ENCODE measurements around the gene PPP1R7.

DNA sequence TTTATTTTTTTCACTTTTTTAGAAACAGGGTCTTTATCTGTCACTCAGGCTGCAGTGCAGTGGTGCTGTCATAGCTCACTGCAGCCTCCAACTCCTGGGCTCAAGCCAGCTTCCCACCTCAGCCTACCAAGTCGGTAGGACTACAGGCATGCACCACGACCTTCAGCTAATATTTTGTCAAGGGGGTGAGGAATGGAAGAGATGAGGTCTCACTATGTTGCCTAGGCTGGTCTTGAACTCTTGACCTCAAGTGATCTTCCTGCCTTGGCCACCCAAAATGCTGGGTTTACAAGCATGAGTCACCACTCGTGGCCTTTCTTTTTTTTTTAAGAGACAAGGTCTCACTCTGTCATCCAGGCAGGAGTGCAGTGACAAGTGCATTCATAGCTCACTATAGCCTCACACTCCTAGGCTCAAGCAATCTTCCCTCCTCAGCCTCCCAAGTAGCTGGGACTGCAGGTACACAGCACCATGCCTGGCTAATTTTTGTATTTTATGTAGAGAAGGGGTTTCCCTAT is 13.4 kb downstream of the PPP1R7 start:
- TF ChIP-seq, protein P1, sequence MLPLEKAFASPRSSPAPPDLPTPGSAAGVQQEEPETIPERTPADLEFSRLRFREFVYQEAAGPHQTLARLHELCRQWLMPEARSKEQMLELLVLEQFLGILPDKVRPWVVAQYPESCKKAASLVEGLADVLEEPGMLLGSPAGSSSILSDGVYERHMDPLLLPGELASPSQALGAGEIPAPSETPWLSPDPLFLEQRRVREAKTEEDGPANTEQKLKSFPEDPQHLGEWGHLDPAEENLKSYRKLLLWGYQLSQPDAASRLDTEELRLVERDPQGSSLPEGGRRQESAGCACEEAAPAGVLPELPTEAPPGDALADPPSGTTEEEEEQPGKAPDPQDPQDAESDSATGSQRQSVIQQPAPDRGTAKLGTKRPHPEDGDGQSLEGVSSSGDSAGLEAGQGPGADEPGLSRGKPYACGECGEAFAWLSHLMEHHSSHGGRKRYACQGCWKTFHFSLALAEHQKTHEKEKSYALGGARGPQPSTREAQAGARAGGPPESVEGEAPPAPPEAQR (CRISPR knock-in tag; IDR thresholded peaks at IDR 0.05): no peak
- TF ChIP-seq, protein P2, sequence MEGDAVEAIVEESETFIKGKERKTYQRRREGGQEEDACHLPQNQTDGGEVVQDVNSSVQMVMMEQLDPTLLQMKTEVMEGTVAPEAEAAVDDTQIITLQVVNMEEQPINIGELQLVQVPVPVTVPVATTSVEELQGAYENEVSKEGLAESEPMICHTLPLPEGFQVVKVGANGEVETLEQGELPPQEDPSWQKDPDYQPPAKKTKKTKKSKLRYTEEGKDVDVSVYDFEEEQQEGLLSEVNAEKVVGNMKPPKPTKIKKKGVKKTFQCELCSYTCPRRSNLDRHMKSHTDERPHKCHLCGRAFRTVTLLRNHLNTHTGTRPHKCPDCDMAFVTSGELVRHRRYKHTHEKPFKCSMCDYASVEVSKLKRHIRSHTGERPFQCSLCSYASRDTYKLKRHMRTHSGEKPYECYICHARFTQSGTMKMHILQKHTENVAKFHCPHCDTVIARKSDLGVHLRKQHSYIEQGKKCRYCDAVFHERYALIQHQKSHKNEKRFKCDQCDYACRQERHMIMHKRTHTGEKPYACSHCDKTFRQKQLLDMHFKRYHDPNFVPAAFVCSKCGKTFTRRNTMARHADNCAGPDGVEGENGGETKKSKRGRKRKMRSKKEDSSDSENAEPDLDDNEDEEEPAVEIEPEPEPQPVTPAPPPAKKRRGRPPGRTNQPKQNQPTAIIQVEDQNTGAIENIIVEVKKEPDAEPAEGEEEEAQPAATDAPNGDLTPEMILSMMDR (IDR thresholded peaks at IDR 0.05): no peak
- TF ChIP-seq, protein P3, sequence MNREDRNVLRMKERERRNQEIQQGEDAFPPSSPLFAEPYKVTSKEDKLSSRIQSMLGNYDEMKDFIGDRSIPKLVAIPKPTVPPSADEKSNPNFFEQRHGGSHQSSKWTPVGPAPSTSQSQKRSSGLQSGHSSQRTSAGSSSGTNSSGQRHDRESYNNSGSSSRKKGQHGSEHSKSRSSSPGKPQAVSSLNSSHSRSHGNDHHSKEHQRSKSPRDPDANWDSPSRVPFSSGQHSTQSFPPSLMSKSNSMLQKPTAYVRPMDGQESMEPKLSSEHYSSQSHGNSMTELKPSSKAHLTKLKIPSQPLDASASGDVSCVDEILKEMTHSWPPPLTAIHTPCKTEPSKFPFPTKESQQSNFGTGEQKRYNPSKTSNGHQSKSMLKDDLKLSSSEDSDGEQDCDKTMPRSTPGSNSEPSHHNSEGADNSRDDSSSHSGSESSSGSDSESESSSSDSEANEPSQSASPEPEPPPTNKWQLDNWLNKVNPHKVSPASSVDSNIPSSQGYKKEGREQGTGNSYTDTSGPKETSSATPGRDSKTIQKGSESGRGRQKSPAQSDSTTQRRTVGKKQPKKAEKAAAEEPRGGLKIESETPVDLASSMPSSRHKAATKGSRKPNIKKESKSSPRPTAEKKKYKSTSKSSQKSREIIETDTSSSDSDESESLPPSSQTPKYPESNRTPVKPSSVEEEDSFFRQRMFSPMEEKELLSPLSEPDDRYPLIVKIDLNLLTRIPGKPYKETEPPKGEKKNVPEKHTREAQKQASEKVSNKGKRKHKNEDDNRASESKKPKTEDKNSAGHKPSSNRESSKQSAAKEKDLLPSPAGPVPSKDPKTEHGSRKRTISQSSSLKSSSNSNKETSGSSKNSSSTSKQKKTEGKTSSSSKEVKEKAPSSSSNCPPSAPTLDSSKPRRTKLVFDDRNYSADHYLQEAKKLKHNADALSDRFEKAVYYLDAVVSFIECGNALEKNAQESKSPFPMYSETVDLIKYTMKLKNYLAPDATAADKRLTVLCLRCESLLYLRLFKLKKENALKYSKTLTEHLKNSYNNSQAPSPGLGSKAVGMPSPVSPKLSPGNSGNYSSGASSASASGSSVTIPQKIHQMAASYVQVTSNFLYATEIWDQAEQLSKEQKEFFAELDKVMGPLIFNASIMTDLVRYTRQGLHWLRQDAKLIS (CRISPR knock-in tag; IDR thresholded peaks at IDR 0.05; ENCODE audit: borderline replicate concordance): no peak
- TF ChIP-seq, protein P4, sequence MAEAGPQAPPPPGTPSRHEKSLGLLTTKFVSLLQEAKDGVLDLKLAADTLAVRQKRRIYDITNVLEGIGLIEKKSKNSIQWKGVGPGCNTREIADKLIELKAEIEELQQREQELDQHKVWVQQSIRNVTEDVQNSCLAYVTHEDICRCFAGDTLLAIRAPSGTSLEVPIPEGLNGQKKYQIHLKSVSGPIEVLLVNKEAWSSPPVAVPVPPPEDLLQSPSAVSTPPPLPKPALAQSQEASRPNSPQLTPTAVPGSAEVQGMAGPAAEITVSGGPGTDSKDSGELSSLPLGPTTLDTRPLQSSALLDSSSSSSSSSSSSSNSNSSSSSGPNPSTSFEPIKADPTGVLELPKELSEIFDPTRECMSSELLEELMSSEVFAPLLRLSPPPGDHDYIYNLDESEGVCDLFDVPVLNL (CRISPR knock-in tag; IDR thresholded peaks at IDR 0.05; ENCODE audit: borderline replicate concordance, low read depth): no peak
- TF ChIP-seq, protein P5, sequence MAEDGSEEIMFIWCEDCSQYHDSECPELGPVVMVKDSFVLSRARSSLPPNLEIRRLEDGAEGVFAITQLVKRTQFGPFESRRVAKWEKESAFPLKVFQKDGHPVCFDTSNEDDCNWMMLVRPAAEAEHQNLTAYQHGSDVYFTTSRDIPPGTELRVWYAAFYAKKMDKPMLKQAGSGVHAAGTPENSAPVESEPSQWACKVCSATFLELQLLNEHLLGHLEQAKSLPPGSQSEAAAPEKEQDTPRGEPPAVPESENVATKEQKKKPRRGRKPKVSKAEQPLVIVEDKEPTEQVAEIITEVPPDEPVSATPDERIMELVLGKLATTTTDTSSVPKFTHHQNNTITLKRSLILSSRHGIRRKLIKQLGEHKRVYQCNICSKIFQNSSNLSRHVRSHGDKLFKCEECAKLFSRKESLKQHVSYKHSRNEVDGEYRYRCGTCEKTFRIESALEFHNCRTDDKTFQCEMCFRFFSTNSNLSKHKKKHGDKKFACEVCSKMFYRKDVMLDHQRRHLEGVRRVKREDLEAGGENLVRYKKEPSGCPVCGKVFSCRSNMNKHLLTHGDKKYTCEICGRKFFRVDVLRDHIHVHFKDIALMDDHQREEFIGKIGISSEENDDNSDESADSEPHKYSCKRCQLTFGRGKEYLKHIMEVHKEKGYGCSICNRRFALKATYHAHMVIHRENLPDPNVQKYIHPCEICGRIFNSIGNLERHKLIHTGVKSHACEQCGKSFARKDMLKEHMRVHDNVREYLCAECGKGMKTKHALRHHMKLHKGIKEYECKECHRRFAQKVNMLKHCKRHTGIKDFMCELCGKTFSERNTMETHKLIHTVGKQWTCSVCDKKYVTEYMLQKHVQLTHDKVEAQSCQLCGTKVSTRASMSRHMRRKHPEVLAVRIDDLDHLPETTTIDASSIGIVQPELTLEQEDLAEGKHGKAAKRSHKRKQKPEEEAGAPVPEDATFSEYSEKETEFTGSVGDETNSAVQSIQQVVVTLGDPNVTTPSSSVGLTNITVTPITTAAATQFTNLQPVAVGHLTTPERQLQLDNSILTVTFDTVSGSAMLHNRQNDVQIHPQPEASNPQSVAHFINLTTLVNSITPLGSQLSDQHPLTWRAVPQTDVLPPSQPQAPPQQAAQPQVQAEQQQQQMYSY (CRISPR knock-in tag; IDR thresholded peaks at IDR 0.05): no peak
- TF ChIP-seq, protein P6, sequence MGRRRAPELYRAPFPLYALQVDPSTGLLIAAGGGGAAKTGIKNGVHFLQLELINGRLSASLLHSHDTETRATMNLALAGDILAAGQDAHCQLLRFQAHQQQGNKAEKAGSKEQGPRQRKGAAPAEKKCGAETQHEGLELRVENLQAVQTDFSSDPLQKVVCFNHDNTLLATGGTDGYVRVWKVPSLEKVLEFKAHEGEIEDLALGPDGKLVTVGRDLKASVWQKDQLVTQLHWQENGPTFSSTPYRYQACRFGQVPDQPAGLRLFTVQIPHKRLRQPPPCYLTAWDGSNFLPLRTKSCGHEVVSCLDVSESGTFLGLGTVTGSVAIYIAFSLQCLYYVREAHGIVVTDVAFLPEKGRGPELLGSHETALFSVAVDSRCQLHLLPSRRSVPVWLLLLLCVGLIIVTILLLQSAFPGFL (CRISPR knock-in tag; IDR thresholded peaks at IDR 0.05; ENCODE audit: borderline replicate concordance): no peak
- TF ChIP-seq CREB1 (CRISPR knock-in tag; IDR thresholded peaks at IDR 0.05): no peak
- TF ChIP-seq JUN (CRISPR knock-in tag; IDR thresholded peaks at IDR 0.05): no peak
- TF ChIP-seq NFATC4 (CRISPR knock-in tag; IDR thresholded peaks at IDR 0.05): no peak
- TF ChIP-seq TEAD4 (CRISPR knock-in tag; IDR thresholded peaks at IDR 0.05): no peak
- TF ChIP-seq, protein P7, sequence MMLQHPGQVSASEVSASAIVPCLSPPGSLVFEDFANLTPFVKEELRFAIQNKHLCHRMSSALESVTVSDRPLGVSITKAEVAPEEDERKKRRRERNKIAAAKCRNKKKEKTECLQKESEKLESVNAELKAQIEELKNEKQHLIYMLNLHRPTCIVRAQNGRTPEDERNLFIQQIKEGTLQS (CRISPR knock-in tag; conservative IDR thresholded peaks at IDR 0.05): no peak

Data from WTC11 (cell line).